H9 (cell line): Measurements from ENCODE around the gene GRIP1. TPM values are rescaled to one million over a fixed set of nuclear protein-coding genes. Genes with fewer than 3 reads are reported as not detected.

Experiments
- DNase-seq: peaks from one replicate; pipeline ENCODE4 v3.0.0-alpha.2; 2017
- H2AFZ ChIP-seq: one replicate; pipeline ENCODE4 v1.6.1; 2013; ENCODE audit warnings: mild to moderate bottlenecking, low read length, control low read depth, moderate library complexity
- H2AK5ac ChIP-seq: 2 replicates; pipeline ENCODE4 v1.6.1; 2013; ENCODE audit warnings: low read length, control low read depth, mixed read lengths; ENCODE audit not compliant: insufficient read length
- H2BK120ac ChIP-seq: one replicate; pipeline ENCODE4 v1.6.1; 2013; ENCODE audit warnings: low read depth, mild to moderate bottlenecking, low read length, control low read depth, inconsistent platforms; ENCODE audit not compliant: poor library complexity, severe bottlenecking
- H2BK12ac ChIP-seq: 2 replicates; pipeline ENCODE4 v1.6.1; 2013; ENCODE audit warnings: low read length, control low read depth, mixed read lengths, low read depth; ENCODE audit not compliant: insufficient read length
- H2BK15ac ChIP-seq: 2 replicates; pipeline ENCODE4 v1.6.1; 2013; ENCODE audit warnings: low read depth, low read length, control low read depth
- H2BK20ac ChIP-seq: one replicate; pipeline ENCODE4 v1.6.1; 2013; ENCODE audit warnings: low read depth, mild to moderate bottlenecking, low read length, control low read depth, inconsistent platforms; ENCODE audit not compliant: poor library complexity, severe bottlenecking
- H2BK5ac ChIP-seq: 2 replicates; pipeline ENCODE4 v1.6.1; 2013; ENCODE audit warnings: low read length, control low read depth, mixed read lengths; ENCODE audit not compliant: insufficient read length
- H3K14ac ChIP-seq: 2 replicates; pipeline ENCODE4 v1.6.1; 2013; ENCODE audit warnings: low read length, control low read depth; ENCODE audit not compliant: insufficient read depth
- H3K18ac ChIP-seq: 2 replicates; pipeline ENCODE4 v1.6.1; 2013; ENCODE audit warnings: low read depth, mild to moderate bottlenecking, mixed read lengths, low read length, control low read depth; ENCODE audit not compliant: insufficient read length
- H3K23ac ChIP-seq: 2 replicates; pipeline ENCODE4 v1.6.1; 2013; ENCODE audit warnings: low read length, control low read depth, mixed read lengths, low read depth; ENCODE audit not compliant: insufficient read length
- H3K23me2 ChIP-seq: 2 replicates; pipeline ENCODE4 v1.6.1; 2013; ENCODE audit warnings: low read depth, mild to moderate bottlenecking, mixed read lengths, low read length, control low read depth; ENCODE audit not compliant: insufficient read length, poor library complexity, severe bottlenecking
- H3K27ac ChIP-seq: 2 replicates; pipeline ENCODE4 v1.5.1; 2013; ENCODE audit warnings: low read length, control low read depth, mixed read lengths, low read depth; ENCODE audit not compliant: insufficient read length
- H3K27me3 ChIP-seq: 2 replicates; pipeline ENCODE4 v1.6.1; 2013; ENCODE audit warnings: low read length, control low read depth, inconsistent platforms; ENCODE audit not compliant: insufficient read depth
- H3K4ac ChIP-seq: 2 replicates; pipeline ENCODE4 v1.6.1; 2013; ENCODE audit warnings: low read depth, mild to moderate bottlenecking, control low read depth, inconsistent platforms, low read length, moderate library complexity
- H3K4me1 ChIP-seq: 2 replicates; pipeline ENCODE4 v1.6.1; 2013; ENCODE audit warnings: low read length, control low read depth, inconsistent platforms; ENCODE audit not compliant: insufficient read depth
- H3K4me2 ChIP-seq: 2 replicates; pipeline ENCODE4 v1.6.1; 2013; ENCODE audit warnings: low read length, control low read depth, mixed read lengths; ENCODE audit not compliant: insufficient read length, insufficient read depth
- H3K56ac ChIP-seq: 2 replicates; pipeline ENCODE4 v1.6.1; 2013; ENCODE audit warnings: low read depth, mild to moderate bottlenecking, mixed read lengths, low read length, control low read depth; ENCODE audit not compliant: insufficient read length
- H3K79me1 ChIP-seq: 2 replicates; pipeline ENCODE4 v1.6.1; 2013; ENCODE audit warnings: low read depth, mild to moderate bottlenecking, moderate library complexity, low read length, control low read depth, inconsistent platforms; ENCODE audit not compliant: insufficient read depth, poor library complexity, severe bottlenecking
- H3K79me2 ChIP-seq: 2 replicates; pipeline ENCODE4 v1.6.1; 2013; ENCODE audit warnings: low read length, control low read depth, inconsistent platforms; ENCODE audit not compliant: insufficient read depth
- H3K9ac ChIP-seq: 2 replicates; pipeline ENCODE4 v1.6.1; 2013; ENCODE audit warnings: low read length, control low read depth, mixed read lengths; ENCODE audit not compliant: insufficient read length; ENCODE audit errors: extremely low read depth
- H3K9me3 ChIP-seq: one replicate; pipeline ENCODE4 v1.6.1; 2013; ENCODE audit warnings: low read depth, low read length, inconsistent platforms; ENCODE audit not compliant: control insufficient read depth
- H3T11ph ChIP-seq: one replicate; pipeline ENCODE4 v1.6.1; 2013; ENCODE audit warnings: mild to moderate bottlenecking, low read length, control low read depth, inconsistent platforms
- H4K20me1 ChIP-seq: one replicate; pipeline ENCODE4 v1.6.1; 2013; ENCODE audit not compliant: control insufficient read depth, insufficient read length, insufficient read depth
- H4K5ac ChIP-seq: 2 replicates; pipeline ENCODE4 v1.6.1; 2013; ENCODE audit warnings: low read depth, mild to moderate bottlenecking, mixed read lengths, low read length, control low read depth; ENCODE audit not compliant: insufficient read length
- H4K8ac ChIP-seq: replicated peaks from 2 replicates; pipeline ENCODE4 v1.6.1; 2013; ENCODE audit warnings: low read length, control low read depth, mixed read lengths, low read depth; ENCODE audit not compliant: insufficient read length
- H4K91ac ChIP-seq: 2 replicates; pipeline ENCODE4 v1.6.1; 2013; ENCODE audit warnings: low read depth, mild to moderate bottlenecking, moderate library complexity, mixed read lengths, low read length, control low read depth; ENCODE audit not compliant: insufficient read length
- H3K27ac Mint-ChIP-seq, 3 experiments: 2 replicates in 2 of 3; 3 replicates in 1 of 3; pipeline ENCODE4 v1.8.0; 2020 to 2021; ENCODE audit warnings: mixed read lengths in 3 of 3, mild to moderate bottlenecking in 1 of 3, moderate library complexity in 1 of 3
- H3K27me3 Mint-ChIP-seq: 2 replicates; pipeline ENCODE4 v1.8.0; 2021; ENCODE audit warnings: low read depth, mild to moderate bottlenecking, moderate library complexity, mixed read lengths
- H3K36me3 Mint-ChIP-seq, 3 experiments: 2 replicates in 2 of 3; 3 replicates in 1 of 3; pipeline ENCODE4 v1.8.0; 2020 to 2021; ENCODE audit warnings: low read depth in 3 of 3, mixed read lengths in 3 of 3; ENCODE audit not compliant: insufficient read depth in 1 of 3
- H3K4me1 Mint-ChIP-seq, 2 experiments: 2 replicates each; pipeline ENCODE4 v1.8.0; 2020; ENCODE audit warnings: mixed read lengths in 2 of 2
- H3K4me3 Mint-ChIP-seq, 2 experiments: 2 replicates in 1 of 2; 3 replicates in 1 of 2; pipeline ENCODE4 v1.8.0; 2020 to 2021; ENCODE audit warnings: mild to moderate bottlenecking in 2 of 2, mixed read lengths in 2 of 2, moderate library complexity in 1 of 2
- H3K9me3 Mint-ChIP-seq, 2 experiments: 2 replicates in 1 of 2; 3 replicates in 1 of 2; pipeline ENCODE4 v1.8.0; 2020; ENCODE audit warnings: mild to moderate bottlenecking in 2 of 2, mixed read lengths in 2 of 2, moderate library complexity in 1 of 2
- CTCF ChIP-seq: fragments of 200-600 bp; sonication (generic); conservative IDR thresholded peaks from 3 replicates; pipeline ENCODE4 v1.8.0; 2021; ENCODE audit warnings: antibody characterized with exemption, mild to moderate bottlenecking
- WGBS: extraction: QIAGEN DNeasy Blood & Tissue Kit; methylation state at CpG from one replicate; pipeline ENCODE4 v1.1.7; 2013; ENCODE audit warnings: missing lambda C conversion rate, low lambda C conversion rate, mixed read lengths; ENCODE audit not compliant: insufficient read length; ENCODE audit errors: extremely low coverage; 5-methylcytosine and 5-hydroxymethylcytosine counted together
- total RNA-seq: library from RNA; stranded (reverse); gene quantifications from 2 replicates; pipeline ENCODE4 v1.2.1, GENCODE V29; 2021

Gene GRIP1
- total RNA-seq, 1 experiment from 2014 or later, result 19.5 TPM

GRCh38 chr12:66587912-66588311, 91.0 kb downstream of the GRIP1 start:
- H3K23me2 ChIP-seq, result no peaks in the 10 kb centered on the region
- peaks cover 15 to 17% of the 10 kb centered on the region in 2 experiments for H3K4me1 Mint-ChIP-seq
- H2BK120ac ChIP-seq, result no peak overlapping the region
- no peak overlapping the region for H3K14ac ChIP-seq
- no peak overlapping the region for H2BK5ac ChIP-seq
- H3K27me3 ChIP-seq, result no peaks in the 10 kb centered on the region
- H3K9me3 ChIP-seq, result no peaks in the 10 kb centered on the region
- no peaks in the 10 kb centered on the region for H3K27me3 Mint-ChIP-seq
- H3K9me3 Mint-ChIP-seq, result peaks cover 0 to 3% of the 10 kb centered on the region in 2 experiments; a peak in 2 of 5 replicates
- no peak overlapping the region for H2AK5ac ChIP-seq
- H4K20me1 ChIP-seq, result no peaks in the 10 kb centered on the region
- no peak overlapping the region for H3T11ph ChIP-seq
- no peak overlapping the region for H2BK20ac ChIP-seq
- no peaks in the 10 kb centered on the region for H3K79me2 ChIP-seq
- H3K23ac ChIP-seq, result no peak overlapping the region
- H3K4me1 ChIP-seq, result 0 out of 2 replicates have a peak, but pooled peaks cover 2% of the 10 kb centered on the region
- no peak overlapping the region for H2AFZ ChIP-seq
- no peak overlapping the region for H4K91ac ChIP-seq
- no peak overlapping the region for H3K4ac ChIP-seq
- H2BK15ac ChIP-seq, result no peak overlapping the region
- no peak overlapping the region for H3K9ac ChIP-seq
- no peak overlapping the region for H2BK12ac ChIP-seq
- no peak overlapping the region for H3K4me3 Mint-ChIP-seq
- peaks cover 0 to 1% (median 0%) of the 10 kb centered on the region in 3 experiments; a peak in 1 of 7 replicates for H3K36me3 Mint-ChIP-seq
- no peak for TF ChIP-seq CTCF
- H3K56ac ChIP-seq, result no peak overlapping the region
- no peak overlapping the region for H3K18ac ChIP-seq
- H4K8ac ChIP-seq, result no peak overlapping the region
- no peak overlapping the region for H4K5ac ChIP-seq
- H3K79me1 ChIP-seq, result no peaks in the 10 kb centered on the region
- no peak for DNase-seq
- no peak overlapping the region for H3K4me2 ChIP-seq
- H3K27ac ChIP-seq, result no peak overlapping the region
- no peak overlapping the region for H3K27ac Mint-ChIP-seq
- WGBS, result no CpG with 5 or more reads among the region's 6 CpGs
